Sigmoid colon (tissue), 4 donors: ENCODE data around the gene ARHGAP10.

ENCODE experiments used
- POLR2A ChIP-seq, 2 donors: fragments of 450-650 bp; IDR thresholded peaks; one replicate each; pipeline ENCODE4 v1.6.1; 2016; ENCODE audit warnings: antibody characterized with exemption in 2 of 2, mild to moderate bottlenecking in 2 of 2, moderate library complexity in 2 of 2
- POLR2AphosphoS5 ChIP-seq, 4 donors: sonication (generic); formaldehyde crosslinking; IDR thresholded peaks; one replicate each; pipeline ENCODE4 v1.6.1; 2017; ENCODE audit warnings: antibody characterized with exemption in 4 of 4
- TF ChIP-seq, protein P1 (sequence below), 4 experiments: fragments of 450-650 bp in 3 of 4; fragments of 200-600 bp in 1 of 4; IDR thresholded peaks; one replicate each; pipeline ENCODE4 v1.5.1; 2016 to 2019; ENCODE audit warnings: antibody characterized with exemption in 4 of 4, mild to moderate bottlenecking in 3 of 4, moderate library complexity in 2 of 4

DNA sequence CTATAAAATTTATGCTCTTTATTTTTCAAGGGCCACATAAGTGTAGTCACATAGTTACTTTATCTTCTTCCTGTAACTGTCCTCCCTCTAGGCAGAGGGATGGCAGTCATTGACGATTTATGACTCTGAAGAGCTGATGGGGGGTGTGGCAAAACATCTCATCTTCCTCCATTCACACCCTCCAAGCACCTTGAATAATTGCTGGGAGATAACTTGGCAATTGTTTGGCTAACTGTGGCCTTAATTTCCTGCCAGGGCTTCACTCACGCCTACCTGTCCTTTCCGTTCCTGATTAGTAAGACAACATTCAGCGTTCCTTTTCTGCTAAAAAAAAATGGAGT lies 329.2 kb downstream of the ARHGAP10 start:
- TF ChIP-seq, protein P1, sequence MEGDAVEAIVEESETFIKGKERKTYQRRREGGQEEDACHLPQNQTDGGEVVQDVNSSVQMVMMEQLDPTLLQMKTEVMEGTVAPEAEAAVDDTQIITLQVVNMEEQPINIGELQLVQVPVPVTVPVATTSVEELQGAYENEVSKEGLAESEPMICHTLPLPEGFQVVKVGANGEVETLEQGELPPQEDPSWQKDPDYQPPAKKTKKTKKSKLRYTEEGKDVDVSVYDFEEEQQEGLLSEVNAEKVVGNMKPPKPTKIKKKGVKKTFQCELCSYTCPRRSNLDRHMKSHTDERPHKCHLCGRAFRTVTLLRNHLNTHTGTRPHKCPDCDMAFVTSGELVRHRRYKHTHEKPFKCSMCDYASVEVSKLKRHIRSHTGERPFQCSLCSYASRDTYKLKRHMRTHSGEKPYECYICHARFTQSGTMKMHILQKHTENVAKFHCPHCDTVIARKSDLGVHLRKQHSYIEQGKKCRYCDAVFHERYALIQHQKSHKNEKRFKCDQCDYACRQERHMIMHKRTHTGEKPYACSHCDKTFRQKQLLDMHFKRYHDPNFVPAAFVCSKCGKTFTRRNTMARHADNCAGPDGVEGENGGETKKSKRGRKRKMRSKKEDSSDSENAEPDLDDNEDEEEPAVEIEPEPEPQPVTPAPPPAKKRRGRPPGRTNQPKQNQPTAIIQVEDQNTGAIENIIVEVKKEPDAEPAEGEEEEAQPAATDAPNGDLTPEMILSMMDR (IDR thresholded peaks at IDR 0.05), result no peak
- TF ChIP-seq POLR2A (IDR thresholded peaks at IDR 0.05) (no peak), POLR2AphosphoS5 (IDR thresholded peaks at IDR 0.05) (no peak)
